Measurements from ENCODE around the gene PHRF1.

Gene PHRF1

DNA sequence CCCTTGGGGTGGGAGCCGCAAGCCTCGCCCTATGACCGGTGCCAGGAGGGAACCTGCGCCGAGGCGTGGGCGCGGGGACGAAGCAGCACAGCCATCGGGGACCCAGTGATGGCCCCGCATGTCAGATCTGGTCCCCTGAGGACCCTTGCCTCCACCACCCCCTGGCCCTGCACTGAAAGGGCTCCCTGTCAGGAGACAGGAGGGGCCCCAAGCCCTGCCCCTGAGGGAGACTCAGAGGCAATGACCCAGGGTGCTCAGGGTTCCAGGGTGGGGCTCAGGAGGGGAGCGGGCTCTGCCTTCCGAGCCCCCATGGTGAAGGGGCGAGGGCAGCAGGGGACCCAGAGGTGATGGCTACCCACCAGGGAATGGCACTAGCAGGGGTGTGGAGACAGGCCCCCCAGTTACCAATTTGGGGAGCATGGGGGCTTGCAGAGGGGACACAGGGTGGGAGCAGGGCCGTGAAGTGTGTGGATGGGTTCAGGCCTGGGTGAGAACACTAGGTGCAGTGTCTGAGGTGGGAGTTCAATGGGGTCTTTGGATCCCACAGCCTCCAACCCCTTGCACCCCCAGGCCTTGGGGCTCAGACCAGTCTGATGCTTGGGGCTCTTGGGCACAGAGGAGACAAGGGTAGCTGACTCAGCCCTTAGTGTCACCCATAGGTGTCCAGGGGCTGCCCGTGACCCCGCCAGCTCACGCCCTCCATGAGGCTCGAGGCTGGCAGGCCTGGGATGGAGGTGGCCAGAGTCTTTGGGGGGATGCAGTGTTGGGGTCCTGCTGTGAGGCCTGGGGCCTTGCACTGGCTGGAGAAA lies 38.4 kb upstream of the PHRF1 start:
- no peak for DNase-seq

DNA sequence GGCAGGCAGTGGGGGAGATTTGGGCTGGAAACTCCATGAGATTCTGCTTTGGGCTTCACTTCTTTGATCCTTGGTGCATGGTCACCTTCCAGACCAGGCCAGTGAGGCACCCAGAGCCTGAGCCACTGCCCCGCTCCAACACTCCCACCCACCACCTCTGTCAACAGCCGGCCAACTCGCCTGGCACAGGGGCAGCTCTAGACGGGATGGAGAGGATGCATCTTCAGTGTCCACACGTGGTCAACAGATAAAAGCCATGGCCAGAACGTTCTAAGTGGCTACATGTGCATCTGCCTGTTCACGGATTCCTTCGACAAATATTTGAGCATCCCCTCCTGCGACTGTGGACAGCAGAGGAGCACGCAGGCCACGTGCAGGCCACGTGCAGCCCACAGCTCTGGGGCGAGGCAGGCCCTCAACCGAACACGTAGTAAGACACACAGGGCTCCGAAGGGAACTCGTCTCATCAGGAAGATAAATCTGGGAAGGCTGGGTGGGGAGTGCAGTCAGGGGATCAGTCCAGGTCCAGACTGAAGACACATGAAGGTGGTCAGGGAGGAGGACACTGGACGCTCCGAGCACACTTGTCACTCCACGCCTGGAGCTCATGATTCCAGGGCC lies 37.7 kb upstream of the PHRF1 start:
- no peak for DNase-seq

DNA sequence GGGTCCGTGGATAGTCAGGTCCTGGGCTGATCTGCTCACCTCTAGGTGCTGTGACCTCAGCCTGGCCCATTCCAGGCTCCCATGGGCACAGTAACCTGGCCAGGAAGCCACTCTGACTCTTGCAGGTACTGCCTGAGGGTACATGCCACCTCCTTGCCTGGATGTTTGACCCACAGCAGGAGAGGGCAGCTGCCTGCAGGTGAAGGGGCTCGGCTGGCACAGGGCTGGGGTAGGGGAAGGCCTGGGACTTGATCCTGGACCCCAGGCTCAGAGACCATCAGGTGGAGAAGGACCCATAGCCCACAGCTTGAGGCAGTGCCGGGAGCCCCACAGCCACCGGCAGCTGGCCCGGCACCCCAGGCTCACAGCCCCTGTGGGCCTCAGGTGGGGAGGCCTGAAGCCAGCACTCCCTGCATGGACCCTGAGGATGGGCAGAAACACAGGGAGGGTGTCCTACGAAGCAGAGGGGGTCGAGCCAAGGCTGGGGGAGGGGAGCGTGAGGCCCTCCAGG lies 36.2 kb upstream of the PHRF1 start:
- no peak for DNase-seq

DNA sequence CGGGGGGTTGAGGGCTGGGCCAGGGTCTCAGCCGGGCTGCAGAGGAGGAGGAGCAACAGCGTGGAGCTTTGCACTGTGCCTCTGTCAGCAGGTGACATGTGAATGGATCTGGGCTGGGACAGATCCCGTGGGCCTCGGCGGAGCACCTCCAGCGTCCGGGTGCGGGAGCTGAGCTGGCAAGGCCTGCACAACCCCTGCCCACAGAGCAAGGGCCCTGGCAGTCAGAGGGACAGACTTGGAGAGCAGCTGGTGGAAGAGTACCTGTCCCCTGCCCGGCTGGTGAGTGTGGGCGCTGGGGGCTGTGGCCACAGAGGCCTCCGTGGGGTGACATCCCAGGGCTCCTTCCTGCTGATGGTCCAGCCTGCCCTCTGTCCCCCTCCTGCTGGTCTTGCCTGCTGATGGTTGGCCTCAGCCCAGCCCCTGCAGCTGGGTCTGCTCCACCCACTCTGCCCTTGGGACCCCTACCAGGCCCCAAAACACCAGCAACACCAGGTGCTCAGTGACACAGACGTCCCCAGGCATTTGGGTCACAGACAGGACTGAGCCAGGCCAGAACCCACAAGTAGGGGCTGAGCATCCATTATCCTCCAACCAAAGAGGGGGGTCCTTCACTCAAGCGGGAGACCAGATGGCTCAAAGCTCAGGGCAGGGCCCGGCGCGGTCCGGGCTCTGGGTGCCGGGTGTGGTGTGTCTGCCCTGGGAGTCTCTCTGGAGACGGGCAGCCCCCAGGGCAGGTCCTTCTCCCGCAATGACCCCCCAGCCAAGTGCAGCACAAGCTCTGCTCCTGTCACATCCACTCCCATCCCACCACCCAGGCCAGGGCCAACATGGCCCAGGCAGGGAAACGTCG lies 35.5 kb upstream of the PHRF1 start:
- no peak for DNase-seq

DNA sequence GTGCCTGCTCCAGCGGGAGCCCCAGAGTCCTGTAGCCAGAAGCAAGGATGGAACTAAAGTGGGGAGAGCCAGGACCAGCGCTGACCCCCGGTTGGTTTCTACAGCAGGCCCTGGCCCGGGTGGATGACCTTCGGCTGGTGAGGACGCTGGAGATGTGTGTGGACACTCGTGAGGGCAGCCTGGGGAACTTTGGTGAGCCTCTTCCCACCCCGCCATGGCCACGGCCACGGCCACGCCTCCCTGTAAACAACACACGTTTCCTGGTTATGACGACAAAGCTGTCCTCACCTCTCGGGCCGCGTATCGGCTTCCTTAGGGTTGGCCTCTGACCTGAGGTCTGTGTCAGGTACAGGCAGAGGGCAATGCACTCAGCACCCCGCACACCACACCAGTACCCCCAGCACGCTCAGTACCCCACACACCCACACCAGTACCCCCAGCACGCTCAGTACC lies 34.8 kb upstream of the PHRF1 start:
- no peak for DNase-seq

DNA sequence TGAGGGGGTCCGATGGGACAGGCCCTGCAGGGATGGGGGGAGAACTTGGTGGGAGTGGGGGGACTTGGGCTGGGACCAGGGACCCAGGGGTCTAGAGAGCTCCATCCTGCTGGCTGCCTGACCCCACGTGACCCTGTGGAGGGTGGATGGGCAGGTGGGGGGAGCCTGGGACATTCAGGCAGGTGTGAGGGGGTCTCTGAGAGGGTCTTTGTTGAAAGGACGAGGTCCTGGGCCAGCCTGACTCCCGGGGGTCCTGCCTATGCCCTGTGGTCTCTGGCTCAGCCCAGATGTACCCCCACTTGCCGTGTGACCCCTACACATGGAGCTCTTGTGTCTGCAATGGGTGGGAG lies 31.5 kb upstream of the PHRF1 start:
- DNase-seq, result no peak

DNA sequence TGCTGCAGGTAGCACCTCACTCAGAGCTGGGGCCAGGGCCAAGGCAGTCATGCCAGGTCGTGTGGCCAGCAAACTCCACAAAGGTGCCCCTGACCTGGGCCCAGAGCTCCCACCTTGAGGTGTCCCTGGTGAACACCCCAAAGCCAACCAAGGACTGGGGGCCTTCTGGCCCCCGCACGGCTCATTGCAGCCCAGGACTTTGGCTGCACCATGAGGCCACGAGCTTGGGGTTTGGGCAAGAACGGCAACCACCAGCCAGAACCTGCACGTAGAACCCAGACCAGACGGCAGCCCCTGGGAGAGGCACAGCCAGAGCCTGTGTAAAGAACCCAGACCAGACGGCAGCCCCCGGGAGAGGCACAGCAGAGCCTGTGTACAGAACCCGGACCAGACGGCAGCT lies 31.1 kb upstream of the PHRF1 start:
- DNase-seq, result no peak

DNA sequence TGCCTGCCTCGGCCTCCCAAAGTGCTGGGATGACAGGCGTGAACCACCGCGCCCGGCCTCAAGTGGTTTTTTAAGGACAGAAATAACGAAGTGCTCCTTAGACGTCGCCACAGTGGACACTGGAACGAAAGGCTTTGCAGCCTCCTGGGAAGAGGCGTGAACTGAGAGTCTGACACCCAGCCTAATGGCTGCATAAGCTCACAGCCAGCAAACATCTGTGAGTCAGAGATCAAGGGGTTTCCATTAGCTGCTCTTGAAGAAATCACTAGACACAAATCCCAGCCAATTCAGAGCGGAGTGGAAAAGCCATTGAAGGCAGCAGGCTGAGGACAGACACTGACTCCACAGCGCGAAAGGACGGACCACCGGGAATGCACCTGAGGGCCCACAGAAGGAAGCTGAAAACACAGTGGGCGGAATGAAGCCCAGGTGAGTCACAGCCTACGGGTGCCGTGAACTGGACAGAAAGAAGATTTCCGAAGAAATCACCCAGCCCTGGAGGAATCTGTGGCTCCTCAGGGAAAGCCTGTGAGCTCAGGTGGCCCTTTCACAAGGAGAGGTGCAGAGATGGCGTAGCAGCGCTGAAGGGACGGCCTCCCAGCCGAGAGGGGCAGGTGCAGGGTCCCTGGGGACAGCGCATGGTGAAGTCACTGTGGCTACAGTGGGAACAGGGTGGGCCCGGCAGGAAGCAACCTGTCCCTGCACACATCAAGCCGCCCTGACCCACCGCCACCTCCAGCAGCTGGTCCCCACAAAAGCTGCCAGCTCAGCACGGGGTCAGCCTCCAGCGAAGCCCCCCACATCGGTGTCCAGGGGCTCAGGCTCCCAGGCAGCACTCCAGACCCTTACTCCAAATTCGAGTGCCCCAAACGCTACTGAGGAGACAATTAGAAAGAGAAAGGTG lies 27.3 kb upstream of the PHRF1 start:
- DNase-seq, result no peak

DNA sequence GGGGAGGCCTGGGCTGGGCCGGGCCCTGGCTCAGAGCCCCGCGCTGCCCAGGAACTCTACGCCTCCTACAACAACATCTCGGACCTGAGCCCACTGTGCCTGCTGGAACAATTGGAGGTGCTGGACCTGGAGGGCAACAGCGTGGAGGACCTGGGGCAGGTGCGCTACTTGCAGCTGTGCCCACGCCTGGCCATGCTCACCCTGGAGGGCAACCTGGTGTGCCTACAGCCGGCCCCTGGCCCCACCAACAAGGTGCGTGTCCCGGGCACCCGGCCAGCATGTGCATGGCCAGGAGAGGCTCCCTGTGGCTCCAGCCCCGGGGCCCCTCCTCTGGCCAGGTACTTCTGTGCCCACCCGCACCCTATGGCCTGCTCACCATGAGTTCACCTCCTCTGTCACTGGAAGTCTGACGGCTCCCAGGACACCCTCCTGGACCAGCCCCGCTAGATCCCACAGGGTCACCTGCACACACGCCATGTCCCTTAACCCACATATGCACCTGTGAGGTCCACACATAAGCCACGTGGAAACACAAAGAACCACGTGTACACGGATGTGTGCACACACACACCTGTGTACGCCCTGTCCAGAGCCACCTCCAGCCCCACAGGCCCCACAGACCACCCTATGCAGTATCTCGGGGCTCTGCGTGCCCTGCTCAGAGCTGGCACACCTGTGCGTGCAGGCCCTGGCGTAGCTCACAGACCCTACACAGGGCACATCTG lies 26.1 kb upstream of the PHRF1 start:
- DNase-seq, result no peak

DNA sequence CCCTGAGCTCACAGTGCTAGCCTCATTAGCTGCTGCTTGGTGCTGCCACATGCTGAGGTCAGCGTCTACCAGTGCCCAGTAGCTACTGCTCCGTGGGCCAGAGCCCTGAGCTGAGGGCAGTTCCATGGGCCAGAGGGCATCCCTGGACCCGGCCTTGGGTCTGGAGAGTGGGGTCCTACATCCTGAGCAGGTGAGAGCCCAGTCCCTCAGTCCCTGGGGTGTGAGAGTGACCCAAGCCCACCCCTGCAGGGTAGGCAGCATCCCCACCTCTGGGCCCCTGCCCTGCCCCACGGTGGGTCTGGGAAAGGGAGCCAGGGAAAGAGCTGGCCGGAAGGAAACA lies 25.6 kb upstream of the PHRF1 start:
- no peak for DNase-seq

DNA sequence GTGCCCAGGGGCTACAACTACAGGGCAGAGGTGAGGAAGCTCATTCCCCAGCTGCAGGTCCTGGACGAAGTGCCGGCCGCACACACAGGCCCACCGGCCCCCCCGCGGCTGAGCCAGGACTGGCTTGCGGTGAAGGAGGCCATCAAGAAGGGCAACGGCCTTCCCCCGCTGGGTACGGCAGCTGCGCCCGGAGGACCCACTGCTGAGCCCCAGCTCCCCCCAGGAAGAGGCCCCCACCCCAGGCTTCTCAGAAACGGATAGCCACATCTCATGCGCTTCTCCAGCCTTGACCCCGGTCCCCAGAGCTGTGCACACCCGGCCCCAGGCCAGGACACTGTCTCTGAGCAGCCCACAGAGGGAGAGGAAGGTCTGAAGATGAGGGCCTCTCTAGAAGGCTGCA lies 25.1 kb upstream of the PHRF1 start:
- DNase-seq, result no peak

DNA sequence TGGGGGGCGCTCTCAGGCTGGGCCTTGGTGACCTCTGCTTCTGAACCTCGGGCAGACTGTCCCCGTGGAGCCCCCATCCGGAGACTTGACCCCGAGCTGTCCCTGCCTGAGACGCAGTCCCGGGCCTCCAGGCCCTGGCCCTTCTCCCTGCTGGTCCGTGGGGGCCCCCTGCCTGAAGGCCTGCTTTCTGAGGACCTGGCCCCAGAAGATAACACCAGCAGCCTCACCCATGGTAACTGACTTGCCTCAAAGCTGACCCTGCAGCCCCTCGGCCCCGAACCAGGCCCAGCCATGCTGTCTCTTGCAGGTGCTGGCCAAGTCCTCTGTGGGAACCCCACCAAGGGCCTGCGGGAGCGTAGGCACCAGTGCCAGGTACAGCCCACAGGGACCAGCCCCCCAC lies 24.7 kb upstream of the PHRF1 start:
- no peak for DNase-seq

DNA sequence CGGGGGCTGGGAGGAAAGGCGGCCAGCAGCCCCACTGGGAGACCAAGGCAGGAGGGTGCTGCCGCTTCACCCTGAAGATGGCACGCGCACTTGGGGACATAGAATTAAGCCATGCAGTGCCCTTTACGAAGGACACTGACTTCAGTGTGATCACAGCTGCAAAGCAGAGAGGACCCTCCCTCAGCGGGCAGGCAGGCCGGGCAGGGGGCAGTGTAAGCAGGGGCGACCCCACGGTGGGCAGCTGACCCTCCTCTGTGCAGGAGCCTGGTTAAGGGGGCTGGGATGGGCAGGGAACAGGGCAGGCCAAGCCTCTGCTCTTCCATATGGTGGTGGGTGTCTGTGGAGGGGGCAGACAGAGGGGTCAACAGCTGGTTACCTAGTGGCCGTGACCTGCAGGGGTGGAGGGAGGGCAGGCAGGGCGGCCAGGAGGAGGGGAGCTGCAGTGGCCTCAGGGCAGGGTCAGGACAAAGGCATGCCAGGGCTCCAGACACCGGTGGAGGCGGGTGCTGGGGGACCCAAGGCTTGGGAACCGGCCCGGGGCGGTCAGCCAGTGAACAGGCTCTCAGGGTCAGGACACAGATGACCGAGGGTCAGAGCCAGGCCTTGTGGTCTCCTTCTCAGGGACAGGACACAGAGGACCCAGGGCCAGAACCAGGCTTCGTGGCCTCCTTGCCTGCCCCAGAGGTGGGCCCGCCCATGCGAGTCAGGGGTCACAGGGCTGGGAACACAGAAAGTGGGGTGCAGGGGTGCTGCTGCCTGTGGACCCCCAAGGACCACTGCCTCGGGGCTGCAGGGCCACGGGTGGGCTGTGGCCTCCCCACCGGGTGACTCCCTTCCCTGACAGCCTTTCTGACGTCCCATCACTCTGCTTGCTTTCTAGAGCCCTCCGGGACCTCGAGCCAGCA lies 22.9 kb upstream of the PHRF1 start:
- no peak for DNase-seq

DNA sequence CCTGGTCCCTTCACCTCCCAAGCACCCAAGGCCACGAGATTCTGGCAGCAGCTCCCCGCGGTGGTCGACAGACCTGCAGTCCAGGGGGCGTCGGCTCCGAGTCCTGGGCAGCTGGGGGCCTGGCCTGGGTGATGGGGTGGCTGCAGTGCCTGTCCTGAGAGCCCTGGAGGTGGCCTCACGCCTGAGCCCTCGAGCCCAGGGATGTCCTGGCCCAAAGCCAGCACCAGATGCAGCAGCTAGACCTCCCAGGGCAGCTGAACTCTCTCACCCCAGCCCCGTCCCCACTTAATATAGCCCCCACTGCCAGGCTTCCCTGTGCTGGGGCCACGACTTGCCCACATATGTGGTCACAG lies 22.3 kb upstream of the PHRF1 start:
- no peak for DNase-seq

DNA sequence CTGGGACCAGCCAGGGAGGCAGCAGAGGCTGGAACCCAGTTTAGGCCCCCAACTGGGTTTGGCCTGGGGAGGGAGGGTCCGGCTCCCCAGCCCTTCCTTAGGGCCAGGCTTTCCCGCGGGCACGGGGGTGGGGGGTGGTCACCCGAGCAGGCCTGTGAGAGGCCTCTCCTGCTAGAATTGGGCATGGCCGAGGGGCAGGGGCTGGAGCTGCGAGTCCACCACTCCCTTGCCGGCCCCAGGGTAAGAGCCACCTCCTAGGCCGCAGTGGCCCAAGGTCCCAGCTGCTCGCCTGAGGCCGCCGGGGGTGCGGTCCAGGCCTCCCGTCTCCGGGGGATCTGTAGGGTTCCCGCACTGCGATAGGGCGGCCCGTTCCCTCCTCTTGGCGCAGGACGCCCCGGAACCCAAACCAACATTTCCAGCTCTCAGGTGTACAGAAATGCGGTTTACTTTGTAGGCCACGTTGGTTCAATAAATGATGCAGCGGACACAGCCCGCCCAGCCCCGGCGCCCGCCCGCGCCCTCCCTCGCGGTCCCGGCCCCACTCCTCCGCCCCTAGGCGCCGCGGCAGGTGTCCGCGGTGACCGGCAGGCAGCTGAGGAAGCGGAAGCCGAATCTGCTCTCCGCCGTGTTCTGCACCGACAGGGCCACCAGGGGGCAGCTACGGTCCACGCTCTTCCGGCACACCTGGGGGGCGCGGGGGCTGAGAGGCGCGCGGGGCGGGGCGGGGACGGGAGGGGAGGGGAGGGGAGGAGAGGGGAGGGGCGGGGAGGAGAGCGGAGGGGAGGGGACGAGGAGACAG lies 21.6 kb upstream of the PHRF1 start:
- DNase-seq, result peak; percentile 54

DNA sequence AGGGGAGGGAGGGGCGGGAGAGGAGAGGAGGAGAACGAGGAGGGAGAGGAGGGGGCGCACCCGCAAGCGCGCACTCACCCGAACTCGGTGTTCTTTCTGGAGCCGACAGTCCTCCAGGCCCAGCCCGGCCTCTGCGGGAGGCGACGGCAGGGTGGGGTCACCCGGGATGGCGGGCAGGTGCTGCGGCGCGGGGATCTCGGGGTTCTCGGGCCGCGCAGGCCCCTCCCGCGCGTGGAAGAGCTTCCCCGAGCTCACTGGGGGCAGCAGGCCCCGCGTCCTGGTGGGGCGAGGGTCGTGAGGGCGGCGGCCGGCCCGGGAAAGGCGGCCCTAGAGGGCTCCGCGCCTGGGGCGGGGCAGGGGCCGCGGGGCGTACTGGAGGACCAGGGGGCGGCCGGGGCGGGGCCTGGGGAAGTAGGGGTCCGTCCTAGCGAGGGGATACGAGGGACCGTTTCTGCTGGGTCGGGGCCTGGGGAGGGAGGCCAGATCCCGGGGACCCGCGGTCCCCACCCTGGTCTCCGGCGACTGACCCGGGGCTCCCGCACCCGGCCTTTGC lies 21.0 kb upstream of the PHRF1 start:
- DNase-seq, result no peak

DNA sequence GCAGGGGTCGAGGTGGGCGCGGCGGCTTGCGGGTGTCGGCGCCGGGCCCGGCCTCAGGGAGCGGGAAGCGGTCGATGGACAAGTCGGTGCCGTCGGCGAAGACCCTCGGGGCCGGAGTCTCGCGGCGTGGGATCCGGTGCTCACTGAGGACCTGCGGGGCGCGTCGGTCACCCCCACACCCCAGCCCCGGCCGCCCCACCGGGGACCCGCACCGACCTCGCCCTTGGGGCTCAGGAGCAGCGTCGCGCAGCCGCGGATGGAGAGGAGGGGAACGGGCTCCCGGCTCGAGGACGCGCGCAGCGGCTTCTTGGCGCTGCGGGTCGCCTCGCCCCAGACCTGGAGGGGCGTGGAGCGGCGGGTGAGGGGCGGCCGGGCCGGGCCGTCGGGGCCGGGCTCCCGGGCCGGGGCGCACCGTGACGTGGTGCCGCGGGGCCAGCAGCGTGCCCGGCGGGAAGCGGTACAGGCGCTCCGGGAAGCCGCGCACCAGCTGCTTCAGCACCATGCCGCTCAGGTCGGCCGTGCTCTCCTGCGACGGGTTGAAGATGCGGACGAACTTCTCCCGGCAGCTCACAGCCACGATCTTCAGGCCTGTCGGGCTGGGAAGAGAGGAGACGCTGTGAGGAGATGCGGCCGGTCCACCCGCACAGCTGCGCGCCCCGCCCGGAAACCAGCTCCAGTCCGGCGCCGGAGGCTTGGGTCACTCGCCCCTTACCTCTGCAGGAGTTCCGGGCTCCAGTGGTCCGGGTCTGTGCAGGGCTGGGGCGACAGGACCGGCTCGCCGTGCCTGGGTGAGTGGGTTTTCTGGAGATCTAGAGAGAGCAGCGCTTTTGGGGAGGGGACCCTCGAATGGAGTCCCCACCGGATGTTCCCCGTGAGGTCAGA lies 20.2 kb upstream of the PHRF1 start:
- no peak for DNase-seq

DNA sequence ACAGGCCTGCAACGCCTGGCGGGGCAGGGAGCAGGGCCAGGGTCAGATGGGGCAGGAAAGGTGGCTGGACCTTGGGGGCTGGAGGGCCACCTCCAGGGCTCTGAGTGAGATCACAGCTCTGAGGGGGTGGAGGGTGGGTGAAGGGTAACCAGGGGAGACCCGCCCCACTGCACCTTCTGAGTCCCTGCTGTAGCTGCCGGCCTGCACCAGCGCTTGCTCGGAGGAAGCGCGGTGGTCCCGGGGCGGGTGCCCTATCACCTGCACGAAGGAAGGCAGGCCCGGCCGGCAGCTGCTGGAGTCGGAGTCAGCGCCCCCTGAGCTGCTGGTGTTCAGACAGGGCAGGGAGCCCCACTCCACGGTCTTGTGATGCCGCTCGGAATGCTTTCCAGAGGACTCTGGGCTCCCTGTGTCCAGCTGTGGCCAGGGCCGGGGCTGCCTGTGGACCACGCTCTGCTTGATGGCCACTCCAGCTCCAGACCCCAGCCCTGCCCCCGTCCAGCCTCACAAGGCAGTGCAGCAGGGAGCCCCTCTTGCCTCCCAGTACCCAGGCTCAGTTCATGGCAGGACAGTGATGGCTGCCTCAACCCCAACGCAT lies 19.5 kb upstream of the PHRF1 start:
- no peak for DNase-seq
